GM18517 (cell line): ENCODE data around the gene CHTF8.

ENCODE experiments used
- ATAC-seq: cut with Tn5 transposase; IDR thresholded peaks from one replicate; pipeline ENCODE4 v1.9.1; 2021; ENCODE audit warnings: mild to moderate bottlenecking, moderate library complexity; ENCODE audit not compliant: unreplicated experiment

The CHTF8 gene

DNA sequence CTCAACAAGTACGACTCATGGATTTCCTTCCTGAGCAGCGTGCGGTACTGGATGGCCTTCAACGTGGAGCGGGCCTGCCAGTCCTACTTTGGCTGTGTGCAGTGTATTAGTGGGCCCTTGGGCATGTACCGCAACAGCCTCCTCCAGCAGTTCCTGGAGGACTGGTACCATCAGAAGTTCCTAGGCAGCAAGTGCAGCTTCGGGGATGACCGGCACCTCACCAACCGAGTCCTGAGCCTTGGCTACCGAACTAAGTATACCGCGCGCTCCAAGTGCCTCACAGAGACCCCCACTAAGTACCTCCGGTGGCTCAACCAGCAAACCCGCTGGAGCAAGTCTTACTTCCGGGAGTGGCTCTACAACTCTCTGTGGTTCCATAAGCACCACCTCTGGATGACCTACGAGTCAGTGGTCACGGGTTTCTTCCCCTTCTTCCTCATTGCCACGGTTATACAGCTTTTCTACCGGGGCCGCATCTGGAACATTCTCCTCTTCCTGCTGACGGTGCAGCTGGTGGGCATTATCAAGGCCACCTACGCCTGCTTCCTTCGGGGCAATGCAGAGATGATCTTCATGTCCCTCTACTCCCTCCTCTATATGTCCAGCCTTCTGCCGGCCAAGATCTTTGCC is 17.9 kb downstream of the CHTF8 start:
- no peak for ATAC-seq

- no peak for ATAC-seq
Observed at GRCh38 chr16:69113216-69113615, 19.2 kb downstream of the CHTF8 start.

DNA sequence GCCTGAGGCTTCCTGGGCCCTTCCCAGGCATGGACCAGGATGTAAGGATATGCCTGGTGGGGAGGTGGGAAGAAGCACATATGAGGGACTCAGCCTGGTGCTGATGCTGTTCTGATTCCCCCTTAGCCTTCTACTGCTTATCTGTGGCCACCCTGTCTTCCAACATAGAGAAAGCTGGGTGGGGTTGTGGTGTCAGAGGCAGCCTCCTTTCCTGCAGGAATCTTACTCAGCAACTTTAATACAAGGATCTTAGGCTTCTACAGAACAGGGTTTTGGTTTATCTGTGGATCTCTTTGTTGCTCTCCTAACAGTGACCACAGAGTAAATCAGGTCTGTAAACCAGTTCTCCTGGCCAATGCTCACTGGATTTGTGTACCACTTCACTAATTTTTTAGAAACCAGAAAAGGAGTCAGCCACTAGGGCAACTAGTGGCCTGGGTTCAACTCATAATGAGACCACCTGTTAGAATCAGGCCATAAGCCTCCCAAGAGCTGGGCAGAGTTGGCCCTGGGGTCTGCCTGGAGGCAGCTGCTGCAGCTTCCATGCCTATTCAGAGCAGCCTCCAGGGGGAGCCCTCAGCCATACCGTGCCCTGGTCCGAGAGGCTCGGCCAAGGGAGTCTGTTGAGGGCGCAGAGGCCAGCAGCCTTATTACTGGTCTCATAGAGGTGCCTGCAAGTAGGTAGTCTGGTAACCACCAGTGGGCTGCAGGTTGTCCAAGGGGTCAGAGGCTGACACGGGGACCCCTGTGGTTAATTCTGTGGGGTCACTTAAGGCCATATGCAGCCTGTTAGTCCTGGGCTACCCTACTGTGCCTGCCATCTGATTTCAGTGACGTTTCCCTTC is 19.9 kb downstream of the CHTF8 start:
- ATAC-seq, result no peak

GRCh38 chr16:69111876-69112230 is 20.5 kb downstream of the CHTF8 start:
- no peak for ATAC-seq

DNA sequence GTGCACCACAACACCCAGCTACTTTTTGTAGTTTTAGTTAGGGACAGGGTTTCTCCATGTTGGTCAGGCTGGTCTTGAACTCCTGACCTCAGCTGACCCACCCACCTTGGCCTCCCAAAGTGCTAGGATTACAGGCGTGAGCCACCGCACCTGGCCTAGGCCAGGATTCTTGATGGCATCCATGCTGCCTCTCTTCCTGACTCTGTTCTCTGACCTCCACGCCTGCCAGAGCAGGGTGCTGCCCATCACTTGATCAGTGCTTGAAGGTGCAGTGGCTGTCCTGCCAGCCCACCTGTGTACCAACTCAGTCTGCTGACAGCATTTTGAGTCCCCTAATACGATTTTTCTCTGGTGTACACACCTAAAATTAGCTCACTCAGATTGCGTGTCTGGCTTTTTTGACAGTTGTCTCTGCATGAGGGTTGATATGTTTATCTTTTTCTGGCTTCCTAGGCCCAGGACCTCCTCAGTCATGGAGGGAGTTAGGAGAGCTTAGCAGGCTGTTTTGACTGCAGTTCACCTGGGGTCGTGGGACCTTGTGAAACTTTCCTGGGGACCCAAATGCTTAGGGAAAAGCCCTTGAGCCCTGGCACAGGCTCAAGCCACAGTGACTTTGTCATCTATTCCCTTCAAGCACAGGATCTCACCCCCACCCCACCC is 21.0 kb downstream of the CHTF8 start:
- ATAC-seq, result no peak

DNA sequence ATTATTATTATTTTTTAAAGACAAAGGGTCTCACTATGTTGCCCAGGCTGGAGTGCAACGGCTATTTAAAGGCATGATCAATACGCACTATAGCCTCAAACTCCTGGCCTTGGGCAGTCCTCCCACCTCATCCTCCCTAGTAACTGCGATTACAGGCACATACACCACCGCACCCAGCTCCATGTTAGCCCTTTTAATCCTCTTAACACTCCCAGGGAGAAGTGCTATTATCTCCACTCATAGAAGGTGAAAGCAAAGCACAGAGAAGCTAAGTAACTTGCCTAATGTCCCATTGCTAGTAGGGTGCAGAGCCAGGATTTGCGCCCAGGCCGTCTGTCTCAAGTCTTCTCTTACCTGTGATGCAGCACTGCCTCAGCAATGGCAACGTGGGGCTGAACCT is 22.0 kb downstream of the CHTF8 start:
- no peak for ATAC-seq

- no peak for ATAC-seq
Observed at GRCh38 chr16:69109486-69110270, 22.7 kb downstream of the CHTF8 start.

DNA sequence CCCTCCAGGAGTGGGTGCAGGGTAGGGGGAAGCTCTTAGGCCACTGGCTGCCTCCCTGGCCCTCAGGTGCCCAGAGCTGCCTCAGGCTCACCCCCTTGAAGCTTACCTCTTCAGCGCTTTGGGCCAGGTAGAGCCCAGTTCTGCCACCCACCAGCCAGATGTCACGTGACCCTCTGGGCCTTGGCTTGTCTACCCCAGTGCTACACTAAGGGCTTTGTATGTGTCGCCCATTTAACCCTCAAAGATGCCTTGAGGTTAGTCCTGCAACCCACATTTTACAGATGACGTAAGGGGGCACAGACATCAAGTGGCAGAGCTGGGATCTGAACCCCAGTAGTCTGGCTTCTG is 23.5 kb downstream of the CHTF8 start:
- no peak for ATAC-seq

DNA sequence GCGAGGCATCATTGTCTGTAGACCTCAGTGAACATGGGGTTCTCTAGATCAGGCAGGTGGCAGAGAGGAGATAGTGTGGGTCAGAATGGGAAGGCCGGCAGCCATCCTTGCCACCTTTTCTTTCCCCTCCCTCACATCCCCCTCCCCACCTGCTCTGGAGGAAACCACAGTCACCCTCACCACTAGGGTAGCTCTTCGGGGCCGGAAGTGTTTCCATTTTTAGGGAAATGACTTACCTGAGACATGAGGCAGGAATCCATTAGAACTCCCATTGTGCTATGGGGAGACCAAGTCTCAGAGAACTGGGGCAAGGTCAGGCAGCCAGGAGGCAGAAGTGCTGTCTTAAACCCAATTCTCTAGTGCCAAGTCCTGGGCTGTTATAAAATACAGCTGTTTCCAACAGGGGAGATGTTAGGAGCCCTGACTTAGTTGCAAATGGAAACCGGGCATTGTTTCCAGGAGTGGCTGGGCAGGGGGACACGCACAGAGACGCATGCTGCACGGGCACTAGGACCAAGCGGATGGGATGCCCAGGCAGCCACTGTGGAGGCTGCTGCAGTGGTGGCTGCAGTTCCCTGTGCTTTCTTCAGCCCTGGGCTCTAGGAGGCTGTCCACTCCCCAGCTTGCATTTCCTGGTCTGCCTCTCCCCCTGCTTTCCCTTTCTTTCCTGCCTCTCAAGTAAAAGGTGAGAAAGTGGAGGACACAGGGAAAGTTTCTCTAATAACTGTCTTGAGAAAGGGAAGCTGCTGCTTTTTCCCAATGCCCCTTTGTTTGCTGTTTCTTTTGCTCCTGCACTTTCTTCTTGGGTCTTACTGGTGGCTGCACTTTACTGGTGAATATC is 24.1 kb downstream of the CHTF8 start:
- no peak for ATAC-seq

GRCh38 chr16:69107316-69107962 is 24.9 kb downstream of the CHTF8 start:
- ATAC-seq, result no peak

DNA sequence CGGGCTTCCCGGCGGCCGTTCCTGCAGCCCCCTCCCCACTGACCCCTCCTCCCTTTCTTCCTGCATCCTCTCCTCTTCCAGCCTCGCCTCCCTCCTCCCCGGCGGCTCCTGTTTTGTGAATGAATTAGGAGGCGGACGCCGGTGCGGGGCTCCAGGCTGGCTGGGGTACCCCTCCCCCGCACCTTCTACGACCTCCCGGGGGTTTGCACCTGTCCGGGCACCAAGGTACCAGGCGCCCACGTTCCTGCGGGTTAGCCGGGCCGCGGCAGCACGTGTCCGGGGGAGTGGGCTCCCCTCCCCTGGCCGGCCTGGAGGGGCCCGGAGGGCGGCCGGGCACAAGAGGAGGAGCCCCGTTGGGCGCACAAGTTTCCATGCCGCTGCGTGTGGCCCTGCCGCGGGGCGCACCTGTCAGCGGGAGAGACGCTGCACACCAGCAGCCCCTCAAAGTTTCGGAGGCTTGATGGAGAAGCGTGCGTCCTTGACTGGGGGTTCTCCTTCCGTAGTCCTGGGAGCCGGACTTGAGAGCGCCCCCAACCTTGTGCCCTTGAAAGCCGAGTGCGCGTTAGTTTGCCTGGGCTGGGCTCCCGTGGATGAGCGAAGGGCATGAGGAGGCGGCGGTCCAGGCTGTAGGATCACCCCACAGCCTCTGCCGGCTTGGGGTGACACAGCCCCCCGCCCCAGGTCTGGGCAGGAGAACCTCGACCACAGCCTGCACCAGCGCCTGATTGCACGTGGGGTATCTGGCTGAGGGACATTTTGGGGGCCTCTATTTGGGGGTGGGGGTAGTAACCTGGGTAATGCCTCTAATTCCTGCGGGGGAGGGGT is 25.7 kb downstream of the CHTF8 start:
- no peak for ATAC-seq

- ATAC-seq, result no peak
Observed at GRCh38 chr16:69105501-69106361, 26.7 kb downstream of the CHTF8 start, which contains the start of gene HAS3. HAS3 (plus strand) TSS chr16:69105653; CDS start chr16:69109396, 3,743 bp downstream.

DNA sequence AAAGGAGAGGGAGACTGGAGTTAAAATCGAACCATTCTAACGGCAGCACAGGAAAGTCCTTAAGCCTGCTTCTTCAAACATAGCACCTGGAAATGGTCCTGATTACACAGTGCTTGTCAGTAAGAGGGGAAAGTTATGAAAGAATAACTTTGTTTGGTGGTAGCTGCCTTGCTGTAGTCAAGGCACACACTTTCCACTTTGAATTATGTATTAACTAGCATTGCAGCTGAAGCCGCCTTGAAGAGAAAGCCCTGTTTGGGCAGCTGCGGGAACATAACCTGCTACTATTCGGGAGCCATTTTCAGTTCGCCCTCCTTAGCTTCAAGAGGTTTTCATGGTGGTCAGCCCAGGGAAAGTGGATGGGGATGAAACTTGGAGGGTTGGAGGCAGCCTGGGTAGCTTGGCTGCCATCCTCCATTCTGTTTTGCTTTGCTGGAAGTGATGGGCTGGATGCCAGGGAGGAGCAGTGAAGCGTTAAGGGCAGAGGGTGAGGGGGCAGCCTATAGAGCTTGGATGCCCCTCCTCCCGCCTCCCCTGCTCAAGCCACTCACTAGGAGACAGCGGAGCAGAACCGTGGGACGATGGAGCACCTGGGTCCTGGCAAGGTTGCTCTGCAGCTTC is 32.2 kb downstream of the CHTF8 start:
- no peak for ATAC-seq

- no peak for ATAC-seq
Observed at GRCh38 chr16:69095193-69095592, 37.2 kb downstream of the CHTF8 start.

DNA sequence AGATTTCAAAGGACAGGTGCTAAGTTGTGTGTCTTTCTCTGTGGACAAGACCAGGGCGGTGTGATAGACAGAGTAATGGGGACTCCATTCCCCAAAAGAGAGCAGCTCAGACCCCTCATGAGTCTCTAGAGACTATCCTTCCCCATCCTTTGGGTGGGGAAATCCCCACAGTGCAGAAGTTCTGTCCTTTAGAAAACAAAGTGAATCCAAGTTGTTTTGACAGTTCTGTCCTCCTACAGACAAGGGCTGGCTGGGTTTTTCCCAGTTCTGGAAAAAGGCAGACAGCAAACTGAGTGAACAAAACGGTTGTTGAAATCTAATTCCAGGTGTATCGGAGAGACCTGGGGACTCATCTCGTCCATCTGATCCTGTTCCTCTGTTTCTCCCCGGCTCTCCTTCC is 37.9 kb downstream of the CHTF8 start:
- ATAC-seq, result no peak

DNA sequence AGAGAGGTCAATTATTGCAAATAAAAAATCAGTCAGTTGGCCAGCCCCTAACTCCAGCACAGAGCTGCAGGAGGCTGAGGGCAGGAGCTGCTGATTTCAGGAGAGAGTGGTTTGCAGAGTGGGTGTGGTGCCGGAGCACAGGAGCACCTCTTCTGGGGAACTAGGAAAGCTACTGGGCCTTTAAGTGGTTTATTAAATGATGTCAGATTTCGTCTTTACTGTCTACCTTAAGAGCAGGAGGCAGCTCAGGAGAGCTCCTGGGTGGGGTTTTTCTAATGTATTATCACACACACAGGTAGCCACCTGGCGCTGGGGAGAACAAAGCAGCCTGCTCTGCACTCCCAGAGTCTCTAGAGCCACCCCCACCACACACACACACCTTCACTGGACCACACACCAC is 38.4 kb downstream of the CHTF8 start:
- no peak for ATAC-seq

DNA sequence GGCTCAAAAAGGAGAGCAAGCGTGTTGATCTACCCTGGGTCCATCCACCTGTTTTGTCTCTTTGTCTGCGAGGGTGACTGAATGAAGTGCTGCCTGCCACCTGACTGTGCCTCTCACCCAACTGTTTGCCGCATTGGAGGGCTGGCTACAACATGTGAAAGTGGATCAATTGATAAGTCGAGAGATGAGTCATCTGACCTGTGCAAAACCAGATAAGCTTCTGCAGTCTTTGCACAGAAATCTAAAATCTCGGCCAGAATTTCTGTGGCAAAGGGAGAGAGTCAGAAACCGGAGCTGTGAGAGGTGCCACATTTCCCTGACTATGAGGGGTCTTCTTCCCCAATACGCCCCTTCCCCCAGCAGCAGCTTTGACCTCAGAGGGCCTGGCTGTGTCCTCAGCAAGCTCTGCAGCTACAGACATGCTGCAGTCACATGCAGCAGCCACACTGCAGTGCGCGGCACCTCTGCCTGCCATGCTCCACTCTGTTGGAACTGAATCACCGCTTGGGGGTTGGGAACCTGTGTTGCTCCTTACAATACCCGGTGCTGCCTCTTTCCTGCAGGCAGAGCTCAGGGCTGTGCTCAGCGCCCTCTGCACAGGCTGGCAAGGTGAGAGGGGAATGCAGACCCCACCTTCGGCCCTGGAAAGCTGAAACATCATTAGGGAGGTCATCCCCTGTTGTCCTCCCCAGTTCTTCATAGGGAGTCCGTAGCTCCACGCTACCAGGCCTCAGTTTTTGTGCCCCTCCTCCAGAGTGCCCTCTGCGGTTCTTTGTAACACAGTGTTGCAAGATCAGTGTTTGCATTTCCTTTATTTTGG is 43.1 kb downstream of the CHTF8 start:
- ATAC-seq, result no peak
